DOHH2 (cell line): ENCODE results near the gene SEMA4C.

Source experiments
- H3F3A ChIP-seq: fragments of 200-600 bp; sonication (generic), shearing (Covaris generic); 2 replicates; pipeline ENCODE4 v1.6.0; 2016; ENCODE audit warnings: antibody characterized with exemption, mild to moderate bottlenecking; ENCODE audit not compliant: control insufficient read depth, insufficient read depth
- H3K27ac ChIP-seq: fragments of 200-600 bp; sonication (generic); 2 replicates; pipeline ENCODE4 v1.5.1; 2014; ENCODE audit warnings: low read depth, mild to moderate bottlenecking, low read length, moderate library complexity
- H3K27me3 ChIP-seq: fragments of 200-600 bp; sonication (generic); 2 replicates; pipeline ENCODE4 v1.6.1; 2014; ENCODE audit warnings: mild to moderate bottlenecking, low read length, mixed read lengths; ENCODE audit not compliant: control insufficient read depth
- H3K36me3 ChIP-seq: fragments of 200-600 bp; sonication (generic); 2 replicates; pipeline ENCODE4 v1.6.1; 2014; ENCODE audit warnings: mild to moderate bottlenecking, low read length, moderate library complexity, mixed read lengths; ENCODE audit not compliant: control insufficient read depth
- H3K4me1 ChIP-seq: fragments of 200-600 bp; sonication (generic); 2 replicates; pipeline ENCODE4 v1.6.1; 2014; ENCODE audit warnings: mild to moderate bottlenecking, low read length, mixed read lengths; ENCODE audit not compliant: control insufficient read depth
- H3K4me2 ChIP-seq: fragments of 200-600 bp; sonication (generic); 2 replicates; pipeline ENCODE4 v1.6.0; 2014; ENCODE audit warnings: mild to moderate bottlenecking, low read length, moderate library complexity
- H3K4me3 ChIP-seq: fragments of 200-600 bp; sonication (generic); 2 replicates; pipeline ENCODE4 v1.5.1; 2014; ENCODE audit warnings: mild to moderate bottlenecking, low read length, mixed read lengths
- H3K79me2 ChIP-seq: fragments of 200-600 bp; sonication (generic); 2 replicates; pipeline ENCODE4 v1.6.1; 2014; ENCODE audit warnings: mild to moderate bottlenecking, low read length, mixed read lengths; ENCODE audit not compliant: control insufficient read depth
- H3K9me2 ChIP-seq: fragments of 200-600 bp; sonication (generic); replicated peaks from 2 replicates; pipeline ENCODE4 v1.6.1; 2014; ENCODE audit warnings: mild to moderate bottlenecking, low read length, mixed read lengths; ENCODE audit not compliant: control insufficient read depth
- H3K9me3 ChIP-seq: fragments of 200-600 bp; sonication (generic); 2 replicates; pipeline ENCODE4 v1.6.1; 2014; ENCODE audit warnings: antibody characterized with exemption, low read length, mixed read lengths; ENCODE audit not compliant: control insufficient read depth, insufficient read depth
- H4K20me1 ChIP-seq: fragments of 200-600 bp; sonication (generic); 2 replicates; pipeline ENCODE4 v1.6.0; 2014; ENCODE audit warnings: low read depth, mild to moderate bottlenecking, antibody characterized with exemption, low read length, moderate library complexity; ENCODE audit not compliant: control insufficient read depth, insufficient read depth
- CTCF ChIP-seq: fragments of 200-600 bp; sonication (generic); IDR thresholded peaks from one replicate; pipeline ENCODE4 v1.5.1; 2014; ENCODE audit warnings: antibody characterized with exemption, mild to moderate bottlenecking, low read depth, low read length; ENCODE audit not compliant: poor library complexity, severe bottlenecking
- EZH2phosphoT487 ChIP-seq: fragments of 200-600 bp; sonication (generic); IDR thresholded peaks from 2 replicates; pipeline ENCODE4 v1.6.1; 2017; ENCODE audit warnings: borderline replicate concordance, mild to moderate bottlenecking, antibody characterized with exemption, low read length, moderate library complexity, mixed read lengths

The SEMA4C gene

GRCh38 chr2:96869822-96870625, at the start of gene SEMA4C:
Gene SEMA4C, minus strand, starts transcription at chr2:96870080. Its CDS starts 2,194 bp downstream, at chr2:96867886.
- peak within 1 kb of the TSS; percentile 84 for H3K4me2 ChIP-seq
- peaks cover 83% of the 10 kb centered on the region for H3K27me3 ChIP-seq
- no peaks in the 10 kb centered on the region for H3K36me3 ChIP-seq
- H3K79me2 ChIP-seq: no peaks in the 10 kb centered on the region
- no peaks in the 10 kb centered on the region for H3K9me3 ChIP-seq
- no peaks in the 10 kb centered on the region for H3K9me2 ChIP-seq
- no peaks in the 10 kb centered on the region for H3F3A ChIP-seq
- H4K20me1 ChIP-seq: no peaks in the 10 kb centered on the region
- peak within 1 kb of the TSS; percentile 68 for H3K4me3 ChIP-seq
- TF ChIP-seq EZH2phosphoT487: peak; percentile 92
- no peak for TF ChIP-seq CTCF
- H3K4me1 ChIP-seq: peaks cover 18% of the 10 kb centered on the region
- no peak within 1 kb of the TSS for H3K27ac ChIP-seq

DNA sequence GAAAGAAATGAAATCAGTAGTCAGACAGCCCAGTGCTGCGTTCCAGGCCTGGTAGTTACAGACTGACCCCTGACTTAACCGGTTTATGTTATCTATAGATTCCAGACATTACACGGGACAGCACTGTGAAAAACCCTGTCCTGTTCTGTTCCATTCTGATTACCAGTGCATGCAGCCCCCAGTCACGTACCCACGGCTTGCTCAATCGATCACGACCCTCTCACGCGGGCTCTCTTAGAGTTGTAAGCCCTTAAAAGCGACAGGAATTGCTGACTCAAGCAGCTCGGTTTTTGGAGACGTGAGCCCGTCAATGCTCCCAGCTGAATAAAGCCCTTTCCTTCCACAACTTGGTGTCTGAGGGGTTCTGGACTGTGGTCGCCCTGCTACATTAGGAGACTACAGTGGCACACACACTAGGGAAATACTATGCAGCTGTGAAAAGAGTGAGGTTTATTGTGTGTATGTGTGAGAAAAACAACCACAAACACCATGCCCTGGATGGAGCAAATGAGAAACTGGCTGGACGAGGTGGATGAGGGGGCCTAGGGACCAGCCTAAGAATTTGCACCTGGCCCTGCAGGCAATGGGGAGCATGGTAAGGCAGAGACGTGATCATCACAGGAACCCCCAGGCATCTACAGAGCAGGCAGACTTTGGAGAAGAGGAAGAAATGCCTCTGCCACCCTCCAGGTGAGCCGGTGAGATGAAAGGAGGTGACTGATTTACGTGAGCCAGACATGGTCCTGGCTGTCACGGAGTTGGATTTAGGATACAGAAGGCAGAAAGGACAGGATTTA, 49.1 kb upstream of the SEMA4C start:
- H3K4me3 ChIP-seq: no peak overlapping the region
- no peak overlapping the region for H3K27ac ChIP-seq
- TF ChIP-seq EZH2phosphoT487: no peak
- peaks cover under 1% of the 10 kb centered on the region for H3K4me1 ChIP-seq
- H3K36me3 ChIP-seq: no peaks in the 10 kb centered on the region
- no peaks in the 10 kb centered on the region for H3F3A ChIP-seq
- H3K4me2 ChIP-seq: no peak overlapping the region
- no peaks in the 10 kb centered on the region for H4K20me1 ChIP-seq
- no peaks in the 10 kb centered on the region for H3K9me2 ChIP-seq
- H3K79me2 ChIP-seq: no peaks in the 10 kb centered on the region
- no peaks in the 10 kb centered on the region for H3K9me3 ChIP-seq
- peaks cover 3% of the 10 kb centered on the region; the same call in 1 of the 2 replicates for H3K27me3 ChIP-seq

- Histone ChIP-seq H3K9me2 (no peaks in the 10 kb centered on the region), H3K27me3 (peaks cover 3% of the 10 kb centered on the region), H3K4me3 (no peak overlapping the region), H3K36me3 (no peaks in the 10 kb centered on the region), H3K4me1 (peaks cover 8% of the 10 kb centered on the region), H3K9me3 (no peaks in the 10 kb centered on the region), H3K4me2 (no peak overlapping the region), H3K27ac (no peak overlapping the region), H3K79me2 (no peaks in the 10 kb centered on the region), H3F3A (no peaks in the 10 kb centered on the region), H4K20me1 (no peaks in the 10 kb centered on the region)
- TF ChIP-seq CTCF (no peak), EZH2phosphoT487 (no peak)
Observed at GRCh38 chr2:96918092-96918753, 48.3 kb upstream of the SEMA4C start.
